Stimulated activated CD4-positive, alpha-beta T cell treated with anti-CD3 and anti-CD28 coated beads, Interleukin-4, amount 100 ng/mL, for 24 hours (primary cell): ENCODE measurements around the gene RHOD.

Experiments used
- DNase-seq: peaks from one replicate; pipeline ENCODE4 v3.0.0-alpha.2; 2020

The RHOD gene

DNA sequence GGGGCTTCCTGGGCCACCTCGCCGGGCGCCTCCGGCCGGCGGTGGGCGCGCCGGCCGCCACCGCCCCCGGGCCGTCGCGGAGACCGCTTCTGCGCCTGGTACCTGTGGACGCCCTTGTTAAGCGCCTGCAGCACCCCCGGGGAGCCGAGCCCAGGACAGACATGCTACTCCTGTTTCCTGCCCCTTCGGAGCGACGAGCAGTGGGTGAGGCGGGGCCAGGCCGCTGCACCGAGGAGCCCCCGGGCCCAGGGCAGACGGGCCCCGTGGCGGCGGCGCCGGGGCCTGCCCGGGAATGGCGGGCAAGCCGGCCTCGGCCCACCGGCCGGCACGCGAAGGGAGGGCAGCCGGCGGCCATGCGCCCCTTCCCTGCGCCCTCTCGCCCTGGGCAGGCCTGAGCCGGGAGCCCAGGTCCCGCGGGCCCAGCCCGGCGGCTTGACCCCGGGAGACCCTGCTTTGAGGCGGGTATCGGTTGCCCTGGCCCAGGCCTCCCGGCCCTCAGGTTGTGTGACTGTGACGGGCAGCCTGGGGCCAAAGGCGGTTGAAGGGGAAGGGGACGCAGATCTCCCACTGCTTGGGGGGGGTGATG, 61.6 kb downstream of the RHOD start:
- DNase-seq: peak; percentile 56

DNA sequence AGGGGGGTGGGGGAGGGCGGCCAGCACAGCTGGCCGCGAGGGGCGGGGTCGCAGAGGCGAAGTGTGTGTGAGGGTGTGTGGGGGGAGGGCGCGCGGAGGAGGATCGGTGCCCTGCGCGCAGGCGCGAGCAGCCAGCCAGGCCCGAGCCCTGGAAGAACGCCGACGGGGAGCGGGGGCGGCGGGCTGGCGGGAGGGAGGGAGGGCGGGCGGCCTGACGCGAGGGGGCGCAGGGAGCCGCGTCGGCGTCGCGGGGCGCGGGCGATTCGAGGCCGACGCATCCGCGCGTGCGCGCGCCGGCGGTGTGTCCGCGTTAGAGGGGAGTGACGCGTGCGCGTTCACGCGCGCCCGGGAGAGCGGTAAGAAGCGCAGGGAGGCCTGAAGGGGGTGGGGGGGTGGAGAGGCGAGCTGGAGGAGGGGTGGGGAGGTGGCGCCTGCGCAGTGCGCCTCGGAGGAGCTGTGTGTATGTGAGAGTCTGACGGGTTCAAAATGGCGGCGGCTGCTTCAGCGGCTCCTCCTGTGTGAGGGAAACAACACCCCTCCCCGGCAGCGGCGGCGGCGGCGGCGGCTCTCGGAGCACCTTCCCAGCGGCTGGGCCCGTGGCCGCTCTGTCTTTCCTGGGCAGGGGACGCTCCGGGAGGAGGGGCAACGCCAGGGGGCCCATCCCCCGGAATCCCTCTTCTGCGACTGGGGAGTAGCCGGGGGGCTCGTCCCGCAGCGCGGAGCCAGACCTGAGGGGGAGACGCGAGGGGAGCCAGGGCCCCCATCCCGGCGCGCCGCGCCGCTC, 62.3 kb downstream of the RHOD start, which contains the start of gene KDM2A:
KDM2A (plus strand) TSS at position 463 of the 784 bp plus-strand sequence. CDS start 2,054 bp downstream, outside the sequence.
- DNase-seq: peak; percentile 98

- peak; percentile 26 for DNase-seq
Observed at GRCh38 chr11:67119585-67120391, 63.1 kb downstream of the RHOD start.

DNA sequence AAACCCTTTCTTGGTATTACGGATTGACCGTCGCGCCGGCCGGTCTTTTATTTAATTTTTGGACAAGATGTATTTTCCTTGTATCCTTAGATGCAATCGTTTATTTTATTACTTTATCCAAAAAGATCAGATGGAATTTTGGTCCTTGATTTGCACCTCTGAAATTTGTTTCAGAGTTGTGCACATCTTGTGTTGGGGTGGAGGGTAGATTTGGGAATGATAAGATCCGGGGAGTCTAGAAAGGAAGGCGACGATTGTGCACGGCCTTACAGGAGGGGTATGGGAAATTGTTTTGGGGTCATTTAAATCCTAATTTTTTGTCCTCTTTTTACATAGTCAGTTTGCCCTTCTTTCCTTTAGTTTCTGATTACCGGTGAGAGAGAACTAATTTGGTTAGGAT, 63.8 kb downstream of the RHOD start:
- DNase-seq: no peak

DNA sequence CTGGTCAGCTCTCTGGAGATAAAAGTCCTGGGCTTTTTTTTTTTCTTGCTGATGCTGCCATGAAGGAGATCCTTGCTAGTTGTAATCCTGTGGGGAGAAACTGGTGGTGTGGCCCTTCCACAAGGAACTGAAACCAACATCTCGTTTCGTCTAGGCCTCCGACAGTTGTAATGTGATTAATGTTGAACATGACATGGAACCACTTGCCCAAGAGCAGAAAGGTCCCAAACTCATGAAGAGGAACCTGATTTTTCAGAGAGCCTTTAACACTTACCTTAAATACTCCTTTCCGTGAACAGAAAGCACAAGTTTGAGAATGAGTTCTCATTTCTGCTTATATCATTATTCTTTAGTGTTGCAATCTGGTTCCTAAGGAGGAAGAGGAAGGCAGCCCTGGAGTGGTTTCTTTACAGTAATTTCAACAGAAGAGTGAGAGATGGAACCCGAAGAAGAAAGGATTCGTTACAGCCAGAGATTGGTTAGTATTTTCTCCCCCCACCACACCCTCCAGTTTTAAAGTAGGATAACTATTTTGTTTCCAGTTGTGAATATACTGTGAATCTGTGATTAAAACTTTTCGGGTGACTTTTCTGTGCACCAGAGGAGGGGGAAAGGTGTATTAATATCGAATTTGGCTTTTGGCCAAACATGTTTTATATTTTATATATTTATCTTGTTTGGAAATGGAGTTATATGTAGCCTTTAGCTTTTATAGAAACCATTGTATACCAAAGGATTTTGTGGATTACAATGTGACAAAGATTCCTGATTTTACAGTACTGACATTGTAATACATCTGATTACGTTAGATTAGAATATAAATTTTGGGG, 64.4 kb downstream of the RHOD start:
- DNase-seq: peak; percentile 24
